Measurements from ENCODE around the gene CACNA1G.

The CACNA1G gene

DNA sequence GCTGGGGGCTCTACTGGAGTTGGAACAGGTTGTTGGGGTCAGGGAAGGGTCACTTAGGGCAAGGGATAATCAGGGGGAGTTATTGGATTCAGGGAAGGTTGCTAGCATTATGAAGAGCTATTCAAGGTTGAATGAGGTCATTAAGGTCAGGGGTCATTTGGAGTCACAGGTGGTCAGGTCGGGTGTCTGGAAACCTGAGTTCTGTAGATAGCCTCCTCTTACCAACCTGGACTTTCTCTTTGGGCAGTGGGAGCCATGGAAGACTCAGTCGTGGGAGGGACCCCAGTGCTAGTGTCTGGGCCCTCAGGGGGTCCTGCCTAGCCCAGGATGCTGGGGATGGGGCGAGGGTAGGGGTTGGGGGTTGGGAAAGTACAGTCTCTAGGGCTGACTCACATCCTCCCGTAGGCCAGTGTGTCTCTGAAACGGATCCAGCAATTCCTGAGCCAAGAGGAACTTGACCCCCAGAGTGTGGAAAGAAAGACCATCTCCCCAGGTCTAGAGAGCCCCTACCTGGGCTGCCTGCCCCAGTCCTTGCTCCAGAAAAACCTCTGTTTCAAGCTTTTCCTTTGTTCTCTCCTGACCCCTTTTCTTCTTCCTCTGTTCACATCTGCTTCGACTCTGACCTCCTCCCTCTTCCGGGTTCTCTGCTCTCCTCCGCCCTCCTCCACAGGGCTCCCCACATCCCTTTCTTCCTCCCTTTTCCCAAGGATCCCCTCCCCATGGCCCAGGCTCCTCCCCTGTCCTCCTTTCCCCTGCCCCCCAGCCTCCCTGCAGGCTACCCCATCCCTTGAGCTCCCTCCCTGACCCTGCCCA is 107.7 kb downstream of the CACNA1G start:
- 0 out of 2 replicates have a peak, but pooled peaks have one; percentile 19 for TF ChIP-seq POLR2A (IDR thresholded peaks at IDR 0.05; ENCODE audit: low read depth, low read length)
- DNase-seq (ENCODE audit: insufficient read length, low spot score) (peak; percentile 76), FAIRE-seq (no peak)

DNA sequence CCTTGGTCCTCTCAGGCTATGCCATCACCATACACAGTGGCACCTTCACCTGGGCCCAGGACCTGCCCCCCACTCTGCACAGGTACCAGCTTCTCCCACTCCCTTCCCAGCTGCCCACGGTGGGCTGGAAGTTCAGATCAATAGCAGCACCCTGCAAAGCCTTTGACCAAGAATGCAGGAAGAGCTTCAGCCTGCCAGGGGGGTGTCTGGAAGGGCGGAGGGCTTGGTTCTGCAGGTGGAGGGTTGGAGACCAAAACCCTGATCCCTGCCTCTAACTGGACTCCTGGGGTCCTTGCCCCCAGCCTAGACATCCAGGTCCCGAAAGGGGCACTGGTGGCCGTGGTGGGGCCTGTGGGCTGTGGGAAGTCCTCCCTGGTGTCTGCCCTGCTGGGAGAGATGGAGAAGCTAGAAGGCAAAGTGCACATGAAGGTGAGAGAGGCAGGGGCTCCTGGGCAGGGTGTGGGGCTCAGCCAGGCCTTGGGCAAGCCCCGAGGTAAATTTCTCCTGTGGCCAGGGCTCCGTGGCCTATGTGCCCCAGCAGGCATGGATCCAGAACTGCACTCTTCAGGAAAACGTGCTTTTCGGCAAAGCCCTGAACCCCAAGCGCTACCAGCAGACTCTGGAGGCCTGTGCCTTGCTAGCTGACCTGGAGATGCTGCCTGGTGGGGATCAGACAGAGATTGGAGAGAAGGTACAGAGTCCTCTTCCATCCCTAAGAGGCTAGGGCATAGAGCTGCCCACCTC is 108.5 kb downstream of the CACNA1G start:
- no peak for FAIRE-seq
- DNase-seq (ENCODE audit: insufficient read length, low spot score), result no peak
- TF ChIP-seq POLR2A (IDR thresholded peaks at IDR 0.05; ENCODE audit: low read depth, low read length), result no peak

DNA sequence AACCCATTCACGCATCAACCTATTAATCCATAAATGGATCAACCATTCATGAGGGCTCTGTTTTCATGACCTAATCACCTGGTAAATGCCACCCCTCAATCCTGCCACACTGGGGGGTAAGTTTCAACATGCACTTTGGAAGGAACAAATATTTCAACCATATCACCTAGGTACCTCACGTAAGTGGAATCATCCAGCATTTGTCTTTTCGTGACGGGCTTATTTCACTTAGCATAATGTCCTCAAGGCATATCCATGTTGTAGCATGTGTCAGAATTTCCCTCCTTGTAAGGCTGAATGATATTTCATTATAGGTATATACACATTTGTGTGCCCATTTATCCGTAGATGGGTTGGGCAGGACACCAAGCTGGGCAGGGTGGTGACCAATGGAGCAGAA is 111.6 kb downstream of the CACNA1G start:
- DNase-seq (ENCODE audit: insufficient read length, low spot score) (no peak), FAIRE-seq (no peak)
- no peak for TF ChIP-seq POLR2A (IDR thresholded peaks at IDR 0.05; ENCODE audit: low read depth, low read length)

DNA sequence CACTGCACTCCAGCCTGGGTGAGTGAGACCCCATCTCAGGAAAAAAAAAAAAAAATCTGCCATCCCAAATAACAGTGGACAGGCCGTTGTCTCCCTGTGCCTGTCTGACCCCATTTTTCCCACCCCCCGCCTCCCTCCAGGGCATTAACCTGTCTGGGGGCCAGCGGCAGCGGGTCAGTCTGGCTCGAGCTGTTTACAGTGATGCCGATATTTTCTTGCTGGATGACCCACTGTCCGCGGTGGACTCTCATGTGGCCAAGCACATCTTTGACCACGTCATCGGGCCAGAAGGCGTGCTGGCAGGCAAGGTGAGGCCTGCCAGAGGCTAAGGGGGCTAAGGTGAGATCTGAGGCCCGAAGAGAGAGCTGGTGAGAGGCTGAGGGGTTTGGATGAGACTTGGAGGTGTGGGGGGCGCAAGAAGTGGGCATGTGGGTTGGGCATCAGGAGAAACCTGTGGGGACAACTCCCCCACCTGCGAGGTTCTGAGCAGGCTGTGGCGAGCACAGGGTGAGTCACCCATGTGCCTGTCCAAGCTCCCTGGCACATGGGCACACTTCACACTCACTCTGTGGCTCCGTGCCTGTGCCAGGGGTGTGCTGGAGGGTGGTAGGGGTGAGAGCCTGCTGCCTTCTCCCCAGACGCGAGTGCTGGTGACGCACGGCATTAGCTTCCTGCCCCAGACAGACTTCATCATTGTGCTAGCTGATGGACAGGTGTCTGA is 112.5 kb downstream of the CACNA1G start:
- no peak for FAIRE-seq
- no peak for DNase-seq (ENCODE audit: insufficient read length, low spot score)
- TF ChIP-seq POLR2A (IDR thresholded peaks at IDR 0.05; ENCODE audit: low read depth, low read length), result no peak

DNA sequence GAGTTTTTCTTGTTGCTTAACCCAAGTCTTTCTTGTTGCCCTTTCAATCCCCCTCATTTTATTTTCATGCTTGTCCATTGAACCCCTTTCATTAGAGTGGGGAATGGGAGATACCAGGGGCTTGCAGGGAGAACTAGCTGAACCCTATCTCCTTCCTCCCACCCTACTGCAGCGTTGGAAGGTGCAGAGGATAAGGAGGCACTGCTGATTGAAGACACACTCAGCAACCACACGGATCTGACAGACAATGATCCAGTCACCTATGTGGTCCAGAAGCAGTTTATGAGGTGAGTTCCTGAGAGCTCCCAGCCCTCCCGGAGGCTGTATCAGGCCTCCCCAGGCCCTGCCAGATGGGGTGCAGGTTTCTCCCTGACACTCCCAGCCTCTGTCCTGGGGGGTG is 114.7 kb downstream of the CACNA1G start:
- FAIRE-seq (no peak), DNase-seq (ENCODE audit: insufficient read length, low spot score) (no peak)
- TF ChIP-seq POLR2A (IDR thresholded peaks at IDR 0.05; ENCODE audit: low read depth, low read length), result no peak

DNA sequence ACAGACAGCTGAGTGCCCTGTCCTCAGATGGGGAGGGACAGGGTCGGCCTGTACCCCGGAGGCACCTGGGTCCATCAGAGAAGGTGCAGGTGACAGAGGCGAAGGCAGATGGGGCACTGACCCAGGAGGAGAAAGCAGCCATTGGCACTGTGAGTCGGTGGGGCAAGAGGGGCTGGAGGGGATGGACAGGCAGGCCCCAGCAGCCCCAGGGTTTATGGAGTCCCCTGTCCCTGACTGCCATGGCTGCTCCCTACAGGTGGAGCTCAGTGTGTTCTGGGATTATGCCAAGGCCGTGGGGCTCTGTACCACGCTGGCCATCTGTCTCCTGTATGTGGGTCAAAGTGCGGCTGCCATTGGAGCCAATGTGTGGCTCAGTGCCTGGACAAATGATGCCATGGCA is 115.1 kb downstream of the CACNA1G start:
- no peak for FAIRE-seq
- DNase-seq (ENCODE audit: insufficient read length, low spot score), result no peak
- no peak for TF ChIP-seq POLR2A (IDR thresholded peaks at IDR 0.05; ENCODE audit: low read depth, low read length)

DNA sequence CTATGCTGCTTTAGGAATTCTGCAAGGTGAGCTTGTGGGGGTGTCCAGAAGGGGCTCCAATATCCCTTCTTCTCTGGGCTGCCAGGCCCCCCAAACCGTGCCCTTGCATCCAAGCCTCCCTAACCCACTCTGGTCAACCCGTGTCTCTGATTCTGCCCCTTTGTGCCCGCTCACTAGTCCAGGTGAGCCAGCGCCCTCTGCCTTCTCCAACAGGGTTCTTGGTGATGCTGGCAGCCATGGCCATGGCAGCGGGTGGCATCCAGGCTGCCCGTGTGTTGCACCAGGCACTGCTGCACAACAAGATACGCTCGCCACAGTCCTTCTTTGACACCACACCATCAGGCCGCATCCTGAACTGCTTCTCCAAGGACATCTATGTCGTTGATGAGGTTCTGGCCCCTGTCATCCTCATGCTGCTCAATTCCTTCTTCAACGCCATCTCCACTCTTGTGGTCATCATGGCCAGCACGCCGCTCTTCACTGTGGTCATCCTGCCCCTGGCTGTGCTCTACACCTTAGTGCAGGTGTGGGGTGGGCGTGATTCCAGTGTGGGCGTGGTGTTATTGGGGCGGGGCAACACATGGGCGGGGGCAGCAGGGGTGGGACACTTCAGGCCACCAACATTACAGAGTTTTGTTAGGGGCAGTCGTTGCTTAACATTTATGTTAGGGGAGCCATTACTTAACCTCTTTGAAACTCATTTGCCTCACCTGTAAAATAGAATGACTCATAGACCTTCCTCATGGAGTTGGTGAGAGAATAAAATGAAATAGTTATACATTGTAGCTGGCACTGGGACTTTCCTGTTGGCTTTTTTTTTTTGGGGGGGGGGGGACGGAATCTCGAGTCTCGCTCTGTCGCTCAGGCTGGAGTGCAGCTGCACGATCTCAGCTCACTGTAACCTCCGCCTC is 115.8 kb downstream of the CACNA1G start:
- no peak for TF ChIP-seq POLR2A (IDR thresholded peaks at IDR 0.05; ENCODE audit: low read depth, low read length)
- DNase-seq (ENCODE audit: insufficient read length, low spot score), result no peak
- FAIRE-seq, result no peak

Measured in H54 (cell line).